ENCODE results near the gene EDRF1. TPM values are rescaled to one million over a fixed set of nuclear protein-coding genes. Genes with fewer than 3 reads are reported as not detected.
A peak's percentile ranks its signal among the peaks of the same experiment; 100 is the strongest.

The EDRF1 gene
- total RNA-seq, 4 donors from 2014 or later, result 9.9 to 17.4 (median 13.3) TPM

DNA sequence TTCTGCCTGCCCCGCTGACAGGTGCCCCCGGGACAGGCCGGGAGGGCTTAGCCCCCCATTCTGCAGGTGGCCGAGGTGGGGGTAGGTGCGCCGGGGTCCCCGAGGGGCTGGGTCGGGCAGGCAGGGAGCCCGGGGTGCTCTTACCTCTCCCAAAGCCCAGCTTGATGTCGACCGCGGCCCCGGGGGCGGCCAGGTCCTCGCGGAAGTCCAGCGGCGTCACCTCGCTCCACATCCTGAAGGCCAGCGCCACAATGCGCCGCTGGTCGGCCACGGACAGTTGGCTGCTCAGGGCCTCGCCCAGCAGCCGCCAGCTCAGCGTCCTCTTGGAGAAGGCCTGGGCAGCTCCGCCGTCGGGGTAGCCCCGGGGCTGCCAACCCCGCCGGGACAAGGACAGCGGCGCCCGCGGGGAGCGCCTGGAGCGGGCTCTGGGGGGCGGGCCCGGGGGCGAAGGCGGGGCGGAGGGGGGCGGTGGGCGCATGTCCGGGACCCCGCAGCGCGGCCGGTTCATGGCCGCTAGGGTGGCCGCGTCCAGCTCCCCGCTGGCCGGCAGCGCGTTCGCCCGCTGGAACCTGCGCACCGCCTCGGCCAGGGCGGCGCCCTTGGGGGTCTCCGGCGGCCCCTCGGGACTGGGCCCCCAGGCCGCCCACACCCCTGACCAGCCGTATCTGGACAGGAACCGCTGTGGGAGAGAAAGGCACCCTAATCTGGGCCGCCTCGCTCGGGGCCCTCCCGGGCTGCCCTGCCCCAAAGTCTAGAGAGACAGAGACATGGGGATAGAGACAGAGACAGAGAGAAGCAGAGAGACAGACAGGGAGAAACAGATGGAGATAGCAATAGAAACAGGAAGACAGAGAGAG lies 54.4 kb downstream of the EDRF1 start:
- intact Hi-C loops (cut with DNase I), result no loop called here
- Histone ChIP-seq H3K36me3 (peaks cover 0 to 5% (median 0%) of the 10 kb centered on the region in 4 donors), H3K4me1 (peaks cover 4 to 7% (median 6%) of the 10 kb centered on the region in 4 donors), H3K27ac (replicated peaks in 1 of 4) (no peak overlapping the region), H3K4me3 (peak overlapping the region; percentile 31 to 42 (median 39)), H3K27me3 (peaks cover 0 to 7% (median 0%) of the 10 kb centered on the region in 4 donors), H3K9me3 (no peaks in the 10 kb centered on the region)
- 71% methylated on average over 15 of the region's 75 CpGs for WGBS
- TF ChIP-seq, protein P1, sequence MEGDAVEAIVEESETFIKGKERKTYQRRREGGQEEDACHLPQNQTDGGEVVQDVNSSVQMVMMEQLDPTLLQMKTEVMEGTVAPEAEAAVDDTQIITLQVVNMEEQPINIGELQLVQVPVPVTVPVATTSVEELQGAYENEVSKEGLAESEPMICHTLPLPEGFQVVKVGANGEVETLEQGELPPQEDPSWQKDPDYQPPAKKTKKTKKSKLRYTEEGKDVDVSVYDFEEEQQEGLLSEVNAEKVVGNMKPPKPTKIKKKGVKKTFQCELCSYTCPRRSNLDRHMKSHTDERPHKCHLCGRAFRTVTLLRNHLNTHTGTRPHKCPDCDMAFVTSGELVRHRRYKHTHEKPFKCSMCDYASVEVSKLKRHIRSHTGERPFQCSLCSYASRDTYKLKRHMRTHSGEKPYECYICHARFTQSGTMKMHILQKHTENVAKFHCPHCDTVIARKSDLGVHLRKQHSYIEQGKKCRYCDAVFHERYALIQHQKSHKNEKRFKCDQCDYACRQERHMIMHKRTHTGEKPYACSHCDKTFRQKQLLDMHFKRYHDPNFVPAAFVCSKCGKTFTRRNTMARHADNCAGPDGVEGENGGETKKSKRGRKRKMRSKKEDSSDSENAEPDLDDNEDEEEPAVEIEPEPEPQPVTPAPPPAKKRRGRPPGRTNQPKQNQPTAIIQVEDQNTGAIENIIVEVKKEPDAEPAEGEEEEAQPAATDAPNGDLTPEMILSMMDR (IDR thresholded peaks at IDR 0.05), result no peak
- TF ChIP-seq POLR2A (IDR thresholded peaks at IDR 0.05; ENCODE audit: low read depth), result no peak
- TF ChIP-seq EP300 (IDR thresholded peaks at IDR 0.05), result no peak
- TF ChIP-seq POLR2AphosphoS5 (IDR thresholded peaks at IDR 0.05), result no peak
- DNase-seq (ENCODE audit: extremely low spot score), result no peak

DNA sequence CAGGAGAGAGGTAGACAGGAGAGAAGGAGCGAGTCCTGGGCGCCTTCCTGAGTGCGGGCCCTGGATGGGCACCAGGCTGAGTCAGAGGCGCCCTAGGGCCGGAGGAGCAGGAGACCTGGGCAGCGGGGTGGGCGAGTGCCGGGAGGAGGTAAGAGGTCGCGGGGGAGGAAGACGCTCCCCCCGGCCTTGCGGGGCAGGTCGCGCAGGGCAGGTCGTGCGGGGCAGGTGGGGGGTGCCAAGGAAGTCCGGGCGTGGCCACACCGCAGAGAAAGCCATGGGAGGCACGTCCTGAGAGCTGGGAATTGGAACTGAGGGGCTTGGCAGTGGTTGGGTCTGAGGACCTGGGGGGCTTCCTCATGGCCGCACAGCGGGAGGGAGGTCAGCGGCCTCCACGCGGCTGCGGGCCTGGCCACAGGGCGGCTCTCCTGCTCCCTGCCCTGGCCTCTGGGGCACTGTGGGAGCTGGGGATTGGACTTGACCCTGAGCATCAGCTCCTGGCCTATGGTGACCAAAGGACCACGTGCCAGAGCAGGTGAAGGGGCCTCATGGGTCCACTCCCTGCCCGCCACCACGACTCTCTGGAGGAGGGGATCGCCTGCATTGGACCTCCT lies 55.2 kb downstream of the EDRF1 start:
- no peak for DNase-seq (ENCODE audit: extremely low spot score)
- no peak for TF ChIP-seq POLR2AphosphoS5 (IDR thresholded peaks at IDR 0.05)
- no peak for TF ChIP-seq POLR2A (IDR thresholded peaks at IDR 0.05; ENCODE audit: low read depth)
- no peak for TF ChIP-seq EP300 (IDR thresholded peaks at IDR 0.05)
- TF ChIP-seq, protein P1 (IDR thresholded peaks at IDR 0.05), result no peak
- no peaks in the 10 kb centered on the region for H3K4me1 ChIP-seq
- H3K9me3 ChIP-seq, result no peaks in the 10 kb centered on the region
- no peaks in the 10 kb centered on the region for H3K36me3 ChIP-seq
- no peak overlapping the region for H3K27ac ChIP-seq (replicated peaks in 1 of 4)
- intact Hi-C loops (cut with DNase I), result no loop called here
- H3K27me3 ChIP-seq, result peaks cover 0 to 7% (median 0%) of the 10 kb centered on the region in 4 donors
- WGBS, result 95% methylated on average over 28 of the region's 32 CpGs
- H3K4me3 ChIP-seq, result no peak overlapping the region

DNA sequence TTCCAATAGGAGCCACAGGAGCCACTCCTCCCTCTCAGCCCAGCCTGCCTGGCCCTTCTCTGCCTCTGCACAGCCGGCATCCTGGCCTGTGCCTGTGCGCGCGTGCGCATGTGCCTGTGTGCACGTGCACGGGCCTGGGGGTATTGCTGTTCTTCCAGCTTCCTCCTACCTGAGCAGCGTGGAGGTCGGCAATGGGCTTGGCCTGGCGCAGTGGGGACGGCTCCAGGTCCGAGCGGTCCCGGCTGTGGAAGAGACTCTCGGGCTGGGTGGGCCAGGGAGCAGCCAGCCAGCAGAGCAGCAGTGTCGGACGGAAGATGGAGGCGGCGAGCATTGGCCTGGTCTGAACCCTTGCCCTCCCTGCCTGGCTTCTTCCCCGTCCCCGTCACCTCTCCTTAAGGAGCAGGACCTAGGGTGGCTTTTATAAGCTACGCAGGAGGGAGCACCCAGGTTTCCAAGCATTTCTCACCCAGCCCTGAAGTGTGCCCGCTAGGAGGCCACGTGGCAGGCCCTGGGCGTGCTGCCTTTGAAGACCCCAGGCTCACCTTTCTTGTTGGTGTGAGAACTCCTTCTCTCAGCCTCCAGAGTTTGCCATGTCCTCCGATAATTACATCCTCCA lies 56.1 kb downstream of the EDRF1 start, which contains the start of gene MMP21:
MMP21 (minus strand) TSS at position 331 of the 616 bp plus-strand sequence; CDS start at position 331, 0 bp downstream.
- Histone ChIP-seq H3K4me3 (no peak within 1 kb of the TSS), H3K4me1 (no peaks in the 10 kb centered on the region), H3K27me3 (peaks cover 0 to 7% (median 0%) of the 10 kb centered on the region in 4 donors), H3K27ac (replicated peaks in 1 of 4) (no peak within 1 kb of the TSS), H3K9me3 (no peaks in the 10 kb centered on the region), H3K36me3 (no peaks in the 10 kb centered on the region)
- no peak for DNase-seq (ENCODE audit: extremely low spot score)
- TF ChIP-seq POLR2AphosphoS5 (IDR thresholded peaks at IDR 0.05) (no peak), POLR2A (IDR thresholded peaks at IDR 0.05; ENCODE audit: low read depth) (no peak), EP300 (IDR thresholded peaks at IDR 0.05) (no peak)
- TF ChIP-seq, protein P1 (IDR thresholded peaks at IDR 0.05), result no peak
- intact Hi-C loops (cut with DNase I), result no loop called here
- WGBS, result 94% methylated on average over 15 of the region's 26 CpGs

DNA sequence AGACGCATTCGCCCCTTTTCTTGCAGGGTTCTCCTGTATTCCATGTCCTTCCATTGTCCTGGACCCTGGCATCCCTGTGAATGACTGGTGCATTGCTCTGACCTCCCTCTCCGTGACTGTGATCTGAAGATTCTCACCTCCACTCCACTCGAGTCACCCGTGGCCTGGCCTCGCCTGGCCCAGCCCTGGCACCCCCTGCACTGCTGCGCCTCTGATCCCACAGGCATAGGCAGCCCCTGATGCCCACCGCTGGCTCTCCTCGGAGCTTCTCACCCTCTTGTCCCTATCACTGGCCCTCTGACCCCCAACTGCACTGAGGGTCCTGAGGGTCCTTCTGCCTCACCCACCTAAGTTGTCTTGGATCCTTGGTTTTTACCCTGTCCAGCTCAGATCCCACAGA lies 58.3 kb downstream of the EDRF1 start:
- peaks cover 0 to 7% (median 0%) of the 10 kb centered on the region in 4 donors for H3K27me3 ChIP-seq
- no peaks in the 10 kb centered on the region for H3K9me3 ChIP-seq
- DNase-seq (ENCODE audit: extremely low spot score), result no peak
- WGBS, result 96% methylated on average over 9 of the region's 9 CpGs
- H3K4me1 ChIP-seq, result no peaks in the 10 kb centered on the region
- no peak for TF ChIP-seq POLR2A (IDR thresholded peaks at IDR 0.05; ENCODE audit: low read depth)
- TF ChIP-seq, protein P1 (IDR thresholded peaks at IDR 0.05), result no peak
- no peak for TF ChIP-seq EP300 (IDR thresholded peaks at IDR 0.05)
- H3K4me3 ChIP-seq, result no peak overlapping the region
- intact Hi-C loops (cut with DNase I), result no loop called here
- no peak overlapping the region for H3K27ac ChIP-seq (replicated peaks in 1 of 4)
- no peaks in the 10 kb centered on the region for H3K36me3 ChIP-seq

Data from esophagus muscularis mucosa (tissue), 4 donors.